Heart left ventricle (tissue), 13 donors: ENCODE data around the gene THSD7B.

ENCODE experiments used
- CTCF ChIP-seq, 12 donors: fragments of 200-600 bp; sonication (generic) in 4 of 12; IDR thresholded peaks; one replicate each; pipeline versions ENCODE4 v1.5.0 to v1.8.0; 2018 to 2022; ENCODE audit warnings: antibody characterized with exemption in 12 of 12, mild to moderate bottlenecking in 5 of 12
- POLR2A ChIP-seq, 2 donors: fragments of 450-650 bp; IDR thresholded peaks; one replicate each; pipeline ENCODE4 v1.6.1; 2017; ENCODE audit warnings: antibody characterized with exemption in 2 of 2, mild to moderate bottlenecking in 2 of 2, moderate library complexity in 2 of 2
- donor health status: ischemic (EF 13 %, LVEDD 7.1; RV severe dilation, severe dysfunction).
- donor health status: DM: no; HTN: yes; CAD: no.
- donor health status: DM: no; HTN: no; CAD: no.
- donor health status: ischemic (EF 25% LVEDD 6.9; RV normal size, moderate dysfunction).
- donor health status: ischemic (EF 25% LVEDD 5.7; RV mildly dilated, moderate dysfunction).
- donor health status: ischemic (EF 35%, LVEDD 5.7; RV mildly dilated, moderate dysfunction).
- donor health status: nonischemic (EF 11% LVEDD 7.7; RV severe dilation, severe dysfunction).
- donor health status: DM: yes; HTN: yes; CAD: no.
- donor health status: PGD.
- donor health status: ischemic (EF 29% LVEDD 5.4; RV normal size, mild dysfunction).
- donor health status: nonischemic (EF 23%, LVEDD 6.1; RV moderate dilation, normal function).

DNA sequence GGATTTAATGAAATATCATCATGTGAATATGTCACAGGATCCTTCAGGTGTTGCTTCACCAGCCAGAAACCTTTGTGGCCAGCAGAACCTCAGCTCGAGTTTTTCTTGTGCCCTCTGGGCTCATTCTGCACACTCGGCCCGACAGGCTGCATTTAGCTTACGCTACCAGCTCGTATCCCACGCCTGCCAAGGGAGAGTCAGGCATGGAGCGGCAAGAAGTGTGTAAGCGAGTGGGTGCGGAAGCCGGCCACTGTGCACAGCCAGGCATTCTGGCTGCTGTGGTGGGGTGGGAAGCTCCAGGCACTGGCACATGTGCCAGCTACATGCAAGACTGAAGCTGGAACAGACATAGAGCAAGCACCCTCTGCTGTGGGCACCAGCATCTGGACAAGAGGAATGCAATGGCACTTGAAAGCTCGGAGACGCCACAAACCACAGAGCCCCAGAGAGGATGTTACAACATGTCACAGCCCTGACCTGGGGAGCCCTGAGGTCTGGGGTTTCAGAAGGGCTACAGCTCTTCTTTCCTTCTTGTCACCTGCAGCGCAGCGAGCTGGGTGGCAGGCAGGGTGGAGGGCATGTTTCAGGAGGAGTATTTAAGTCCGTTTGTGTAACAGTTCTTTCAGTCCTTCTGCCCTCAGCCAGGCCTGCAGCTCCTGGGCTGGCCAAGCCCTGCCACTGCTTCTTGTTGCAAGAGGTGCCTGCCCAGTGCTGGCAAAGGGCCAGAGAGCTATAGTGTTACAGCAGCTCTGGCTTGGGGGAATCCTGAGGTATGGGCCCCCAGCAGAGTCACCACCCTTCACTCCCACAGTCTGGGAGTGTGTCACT is 941.7 kb downstream of the THSD7B start:
- TF ChIP-seq CTCF (IDR thresholded peaks at IDR 0.05) (no peak), POLR2A (IDR thresholded peaks at IDR 0.05) (no peak)
